DLD1 (cell line): ENCODE data around the gene C8B.

ENCODE experiments used
- in situ Hi-C: cut with HindIII; loops from 2 replicates; pipeline ENCODE4 v1.10.0; 2017; ENCODE audit warnings: low sequenced_read_pairs

C8B gene

DNA sequence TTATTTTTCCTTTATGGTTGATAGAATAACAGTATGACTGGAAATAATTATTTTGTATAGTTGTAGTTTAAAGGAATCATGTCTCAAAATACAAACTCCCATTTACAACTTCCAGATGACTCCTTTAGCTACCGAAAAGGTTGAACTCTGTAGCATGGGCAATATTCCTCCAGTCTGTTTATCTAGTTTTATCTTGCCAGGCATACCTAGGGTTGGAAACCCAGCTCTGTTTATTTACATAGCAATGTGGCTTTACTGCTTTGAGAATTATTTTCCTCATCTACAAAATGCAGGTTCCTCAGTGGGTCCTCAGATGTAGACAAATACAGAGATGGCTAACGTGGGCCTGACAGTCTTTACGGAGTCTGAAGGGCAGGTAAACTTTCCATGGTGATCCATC is 60.1 kb downstream of the C8B start:
- in situ Hi-C loops = no loop called here

GRCh38 chr1:56904663-56905397 is 61.0 kb downstream of the C8B start:
- in situ Hi-C loops = no loop called here

- in situ Hi-C loops = no loop called here
Measured at GRCh38 chr1:56903778-56904177, 62.0 kb downstream of the C8B start.

DNA sequence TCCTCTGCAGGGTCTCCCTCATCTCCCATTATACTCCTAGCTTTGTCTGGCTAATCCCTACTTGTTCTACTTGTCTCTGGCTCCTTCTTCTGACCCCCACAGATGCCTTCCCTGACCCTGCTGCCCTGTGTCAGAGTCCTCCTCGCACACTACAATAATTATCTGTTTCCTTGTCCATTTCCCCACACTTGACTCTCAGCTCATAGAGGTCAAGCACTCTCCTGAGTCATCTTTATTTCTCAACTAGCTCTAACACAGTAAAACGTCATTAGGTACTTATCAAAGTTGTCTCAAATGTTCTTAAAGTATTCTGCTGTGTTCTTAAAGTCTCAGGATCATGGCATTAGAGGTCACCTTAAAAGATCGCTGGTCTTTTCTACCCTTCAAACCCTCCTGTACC is 64.1 kb downstream of the C8B start:
- in situ Hi-C loops = no loop called here

- in situ Hi-C loops = no loop called here
Measured at GRCh38 chr1:56898879-56899278, 66.9 kb downstream of the C8B start.

DNA sequence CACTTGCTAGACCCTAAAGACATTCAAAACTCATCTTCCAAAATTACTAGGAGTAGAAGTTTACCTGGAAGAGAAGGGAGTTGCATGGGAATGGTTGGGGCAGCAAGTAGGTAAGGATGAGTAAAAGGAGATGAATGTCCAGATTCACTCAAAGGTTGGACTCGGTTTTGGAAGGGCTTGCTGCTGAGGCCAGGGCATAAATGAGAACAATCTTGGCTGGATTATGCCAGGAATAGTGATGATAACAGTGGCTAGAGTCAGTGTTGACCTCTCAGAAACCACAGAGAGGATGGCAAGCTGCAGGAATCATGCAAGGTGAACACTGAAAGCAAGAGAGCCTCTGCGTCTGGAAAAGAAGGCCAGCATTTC is 67.8 kb downstream of the C8B start:
- in situ Hi-C loops = no loop called here

- in situ Hi-C loops = no loop called here
Measured at GRCh38 chr1:56897150-56898004, 68.4 kb downstream of the C8B start.

GRCh38 chr1:56894014-56894413 is 71.8 kb downstream of the C8B start:
- in situ Hi-C loops = no loop called here

GRCh38 chr1:56890229-56890628 is 75.6 kb downstream of the C8B start:
- in situ Hi-C loops = no loop called here

- in situ Hi-C loops = no loop called here
Measured at GRCh38 chr1:56881417-56881816, 84.4 kb downstream of the C8B start.

- in situ Hi-C loops = no loop called here
Measured at GRCh38 chr1:56880774-56881173, 85.0 kb downstream of the C8B start.
